Measurements from ENCODE around the gene CRYGN.

GRCh38 chr7:151462306-151462779 lies 22.4 kb upstream of the CRYGN start:
- TF ChIP-seq, protein P1, sequence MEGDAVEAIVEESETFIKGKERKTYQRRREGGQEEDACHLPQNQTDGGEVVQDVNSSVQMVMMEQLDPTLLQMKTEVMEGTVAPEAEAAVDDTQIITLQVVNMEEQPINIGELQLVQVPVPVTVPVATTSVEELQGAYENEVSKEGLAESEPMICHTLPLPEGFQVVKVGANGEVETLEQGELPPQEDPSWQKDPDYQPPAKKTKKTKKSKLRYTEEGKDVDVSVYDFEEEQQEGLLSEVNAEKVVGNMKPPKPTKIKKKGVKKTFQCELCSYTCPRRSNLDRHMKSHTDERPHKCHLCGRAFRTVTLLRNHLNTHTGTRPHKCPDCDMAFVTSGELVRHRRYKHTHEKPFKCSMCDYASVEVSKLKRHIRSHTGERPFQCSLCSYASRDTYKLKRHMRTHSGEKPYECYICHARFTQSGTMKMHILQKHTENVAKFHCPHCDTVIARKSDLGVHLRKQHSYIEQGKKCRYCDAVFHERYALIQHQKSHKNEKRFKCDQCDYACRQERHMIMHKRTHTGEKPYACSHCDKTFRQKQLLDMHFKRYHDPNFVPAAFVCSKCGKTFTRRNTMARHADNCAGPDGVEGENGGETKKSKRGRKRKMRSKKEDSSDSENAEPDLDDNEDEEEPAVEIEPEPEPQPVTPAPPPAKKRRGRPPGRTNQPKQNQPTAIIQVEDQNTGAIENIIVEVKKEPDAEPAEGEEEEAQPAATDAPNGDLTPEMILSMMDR (IDR thresholded peaks at IDR 0.05), result no peak
- no peak for TF ChIP-seq POLR2A (IDR thresholded peaks at IDR 0.05)
